Measurements from ENCODE around the gene FOXN4. TPM values are rescaled to one million over a fixed set of nuclear protein-coding genes. Genes with fewer than 3 reads are reported as not detected.

The FOXN4 gene
- total RNA-seq, 1 experiment from 2014 or later = not detected

- no peak for DNase-seq (ENCODE audit: low read depth)
Measured at GRCh38 chr12:109281452-109281851, 27.6 kb downstream of the FOXN4 start.

GRCh38 chr12:109279525-109279924 is 29.6 kb downstream of the FOXN4 start:
- no peak for DNase-seq (ENCODE audit: low read depth)

- DNase-seq (ENCODE audit: low read depth) = no peak
Measured at GRCh38 chr12:109278912-109279311, 30.2 kb downstream of the FOXN4 start.

- DNase-seq (ENCODE audit: low read depth) = no peak
Measured at GRCh38 chr12:109277899-109278762, 31.0 kb downstream of the FOXN4 start.

- DNase-seq (ENCODE audit: low read depth) = no peak
Measured at GRCh38 chr12:109277255-109277898, 31.7 kb downstream of the FOXN4 start.

GRCh38 chr12:109276160-109276559 is 32.9 kb downstream of the FOXN4 start:
- no peak for DNase-seq (ENCODE audit: low read depth)

GRCh38 chr12:109275173-109275572 is 33.9 kb downstream of the FOXN4 start:
- no peak for DNase-seq (ENCODE audit: low read depth)

GRCh38 chr12:109274381-109274780 is 34.7 kb downstream of the FOXN4 start:
- DNase-seq (ENCODE audit: low read depth) = no peak

GRCh38 chr12:109273354-109273753 is 35.7 kb downstream of the FOXN4 start:
- no peak for DNase-seq (ENCODE audit: low read depth)

GRCh38 chr12:109271418-109271817 is 37.7 kb downstream of the FOXN4 start:
- no peak for DNase-seq (ENCODE audit: low read depth)

GRCh38 chr12:109270494-109270893 is 38.6 kb downstream of the FOXN4 start:
- DNase-seq (ENCODE audit: low read depth) = no peak

- DNase-seq (ENCODE audit: low read depth) = no peak
Measured at GRCh38 chr12:109269428-109269827, 39.7 kb downstream of the FOXN4 start.

- no peak for DNase-seq (ENCODE audit: low read depth)
Measured at GRCh38 chr12:109268896-109269295, 40.2 kb downstream of the FOXN4 start.

GRCh38 chr12:109267361-109267760 is 41.7 kb downstream of the FOXN4 start:
- no peak for DNase-seq (ENCODE audit: low read depth)

GRCh38 chr12:109266106-109266879 is 42.8 kb downstream of the FOXN4 start:
- DNase-seq (ENCODE audit: low read depth) = no peak

GRCh38 chr12:109264943-109265650 is 44.0 kb downstream of the FOXN4 start:
- no peak for DNase-seq (ENCODE audit: low read depth)

- DNase-seq (ENCODE audit: low read depth) = peak; percentile 41
Measured at GRCh38 chr12:109264095-109264942, 44.8 kb downstream of the FOXN4 start.

GRCh38 chr12:109263439-109263838 is 45.6 kb downstream of the FOXN4 start:
- DNase-seq (ENCODE audit: low read depth) = no peak

- DNase-seq (ENCODE audit: low read depth) = no peak
Measured at GRCh38 chr12:109261939-109262338, 47.1 kb downstream of the FOXN4 start.

GRCh38 chr12:109261087-109261486 is 48.0 kb downstream of the FOXN4 start:
- DNase-seq (ENCODE audit: low read depth) = no peak

GRCh38 chr12:109259545-109259895 is 49.6 kb downstream of the FOXN4 start:
- DNase-seq (ENCODE audit: low read depth) = no peak
